CD4-positive, alpha-beta T cell treated with Interleukin-17A for 4 hours (primary cell): ENCODE data around the gene SRP68.
"Not testable (repeated sequence)": the region's sequence is repeated elsewhere in the genome, so short reads cannot be mapped to it uniquely, and the experiment has no call there.

Experiments
- DNase-seq: peaks from one replicate; pipeline ENCODE4 v3.0.0-alpha.2; 2020; ENCODE audit warnings: mixed read lengths

The SRP68 gene

DNA sequence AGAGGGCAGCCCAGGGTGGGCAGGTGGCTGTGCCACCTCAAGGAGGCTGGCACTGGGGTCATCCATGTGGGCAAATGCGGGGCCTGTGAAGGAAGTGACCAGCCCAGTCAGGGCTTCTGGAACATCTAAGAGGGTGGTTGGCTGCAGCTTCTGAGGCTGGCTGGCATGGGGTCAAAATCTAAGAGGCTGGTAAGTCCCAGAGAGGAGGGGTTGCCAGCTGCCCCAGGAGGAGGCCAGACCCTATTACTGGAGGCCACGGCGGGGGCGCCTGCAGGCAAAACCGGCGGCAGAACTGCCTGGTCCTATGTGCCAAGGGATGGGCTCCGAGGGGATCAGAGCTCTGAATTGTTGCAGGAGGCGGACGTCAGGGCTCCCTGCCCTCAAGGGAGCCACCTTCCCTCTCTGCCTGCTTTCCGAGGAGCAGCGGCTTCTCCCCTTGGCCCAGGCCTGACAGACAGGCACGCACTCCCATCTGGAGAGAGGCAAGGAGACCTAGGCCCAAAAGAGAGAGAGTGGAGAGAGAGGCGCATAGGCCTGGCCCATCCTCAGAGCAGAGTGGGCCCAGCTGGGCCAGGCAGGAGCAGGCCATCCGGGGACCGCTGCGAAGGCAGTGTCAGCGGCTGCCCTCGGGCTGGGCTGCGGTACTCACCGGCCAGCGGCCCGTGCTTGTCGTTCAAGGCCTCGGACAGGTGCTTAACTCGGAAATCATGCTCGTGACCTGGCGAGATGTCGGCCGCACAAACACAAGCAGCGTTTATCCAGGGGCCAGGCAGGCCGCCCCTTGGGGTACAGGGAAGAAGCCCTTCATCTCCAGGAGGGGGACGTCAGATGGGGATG, 17.6 kb upstream of the SRP68 start:
- DNase-seq = no peak

DNA sequence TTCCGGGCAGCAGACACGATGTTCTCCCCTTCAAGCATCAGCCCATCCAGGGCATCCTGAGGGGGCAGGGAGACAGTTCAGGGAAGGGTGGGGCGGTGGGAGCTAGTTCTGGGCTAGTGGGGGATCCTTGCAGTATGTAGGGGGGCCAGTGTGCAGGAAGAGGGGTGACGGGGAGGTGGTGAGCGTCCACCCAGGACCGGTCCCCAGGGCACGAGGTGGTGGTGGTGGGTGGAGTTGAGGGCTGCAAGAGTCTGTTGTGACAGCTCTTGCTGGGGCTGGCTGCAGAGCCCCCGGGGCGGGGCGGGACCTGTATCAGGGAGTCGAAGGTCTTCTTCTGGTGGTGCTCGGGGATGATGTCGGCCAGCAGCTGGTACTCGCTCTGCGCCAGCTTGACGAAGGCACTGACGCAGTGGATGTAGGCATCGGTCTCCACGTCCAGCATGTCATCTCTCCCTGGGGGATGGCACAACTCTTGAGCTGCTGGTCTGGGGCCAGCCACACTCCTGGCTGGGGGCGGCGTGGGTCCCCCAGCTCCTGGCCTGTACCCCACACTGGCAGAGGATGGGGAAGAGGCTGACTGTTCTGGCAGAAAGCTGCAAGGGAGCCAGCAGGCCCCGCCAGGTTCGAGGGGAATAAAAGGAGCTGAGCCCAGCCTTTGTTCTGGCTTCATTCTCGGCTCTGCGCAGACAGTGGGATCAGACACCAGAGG, 16.7 kb upstream of the SRP68 start:
- no peak for DNase-seq

DNA sequence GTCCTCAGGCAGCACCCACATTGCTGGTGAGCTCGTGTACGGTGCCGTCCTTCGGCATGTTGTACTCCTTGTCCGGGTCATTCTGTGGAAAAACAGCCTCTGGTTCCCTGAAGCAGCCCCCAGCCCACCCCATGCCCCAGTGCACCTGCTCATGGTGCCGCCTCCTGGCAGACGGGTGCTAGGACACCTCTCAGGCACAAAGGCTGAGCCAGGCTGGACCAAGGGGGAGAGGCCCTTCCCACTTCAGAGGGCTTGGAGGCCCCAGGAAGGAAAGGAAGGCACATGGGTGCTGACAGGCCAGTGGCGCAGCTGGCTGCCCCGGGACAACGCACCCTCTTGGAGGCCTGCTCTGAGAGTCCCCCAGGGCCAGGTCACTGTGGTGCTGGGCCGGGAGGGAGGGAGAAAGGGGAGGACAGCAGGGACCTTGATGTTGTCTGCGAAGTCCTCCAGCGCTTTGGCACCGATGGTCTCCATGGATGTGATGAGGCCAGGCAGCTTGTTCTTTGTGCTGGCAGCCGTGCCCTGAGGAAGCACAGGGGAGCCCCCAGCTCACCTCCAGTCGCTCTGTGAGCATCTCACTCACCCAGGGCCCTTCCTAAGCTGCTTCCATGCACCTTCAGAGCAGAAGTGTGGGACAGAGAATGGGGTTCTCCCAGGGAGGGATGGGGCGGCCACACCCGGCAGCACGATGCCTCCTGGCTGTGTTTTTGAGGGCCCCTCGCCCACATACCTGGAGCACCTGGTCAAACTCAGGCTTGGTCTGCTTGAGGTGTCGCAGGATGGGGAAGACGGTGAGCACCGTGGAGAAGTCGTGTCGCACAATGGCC, 15.9 kb upstream of the SRP68 start:
- no peak for DNase-seq

DNA sequence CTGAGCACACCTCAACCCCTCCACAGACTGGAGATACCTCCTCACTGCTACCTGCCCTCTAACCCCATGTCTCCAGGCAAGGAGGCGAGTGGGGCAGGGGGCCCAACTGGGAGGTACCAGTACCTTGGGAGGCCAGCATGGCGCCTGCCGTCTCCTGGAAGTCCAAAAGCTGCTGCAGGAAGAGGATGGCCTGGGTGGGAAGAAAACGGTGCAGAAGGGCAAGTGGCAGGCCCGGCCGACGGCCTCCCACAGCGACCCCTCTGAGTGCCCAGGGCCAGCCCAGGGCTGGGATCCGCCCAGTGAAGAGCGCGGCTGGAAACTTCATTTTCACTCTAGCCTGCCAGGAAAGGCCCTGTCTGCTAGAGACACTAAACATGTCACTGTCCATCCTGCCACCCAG, 15.2 kb upstream of the SRP68 start:
- no peak for DNase-seq

DNA sequence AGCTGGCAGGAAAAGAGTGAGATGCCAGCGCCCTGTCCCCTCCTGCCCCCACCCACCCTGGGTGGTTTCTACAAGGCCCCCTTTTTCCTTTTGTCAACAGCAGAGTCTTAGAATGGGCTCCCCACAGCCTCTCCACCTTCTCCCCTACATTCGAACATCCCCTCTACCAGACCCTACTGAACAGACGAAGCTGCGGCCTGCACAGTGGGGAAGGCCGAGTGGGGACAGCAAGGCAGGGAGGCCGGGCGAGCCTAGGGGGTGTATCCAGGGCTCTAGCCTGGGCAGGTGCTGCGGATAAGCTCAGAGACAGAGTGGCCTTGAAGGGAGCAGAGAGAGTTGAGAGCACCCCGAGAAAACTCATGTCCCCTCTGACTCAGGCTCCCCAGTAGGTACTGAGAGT, 14.1 kb upstream of the SRP68 start:
- DNase-seq = no peak

DNA sequence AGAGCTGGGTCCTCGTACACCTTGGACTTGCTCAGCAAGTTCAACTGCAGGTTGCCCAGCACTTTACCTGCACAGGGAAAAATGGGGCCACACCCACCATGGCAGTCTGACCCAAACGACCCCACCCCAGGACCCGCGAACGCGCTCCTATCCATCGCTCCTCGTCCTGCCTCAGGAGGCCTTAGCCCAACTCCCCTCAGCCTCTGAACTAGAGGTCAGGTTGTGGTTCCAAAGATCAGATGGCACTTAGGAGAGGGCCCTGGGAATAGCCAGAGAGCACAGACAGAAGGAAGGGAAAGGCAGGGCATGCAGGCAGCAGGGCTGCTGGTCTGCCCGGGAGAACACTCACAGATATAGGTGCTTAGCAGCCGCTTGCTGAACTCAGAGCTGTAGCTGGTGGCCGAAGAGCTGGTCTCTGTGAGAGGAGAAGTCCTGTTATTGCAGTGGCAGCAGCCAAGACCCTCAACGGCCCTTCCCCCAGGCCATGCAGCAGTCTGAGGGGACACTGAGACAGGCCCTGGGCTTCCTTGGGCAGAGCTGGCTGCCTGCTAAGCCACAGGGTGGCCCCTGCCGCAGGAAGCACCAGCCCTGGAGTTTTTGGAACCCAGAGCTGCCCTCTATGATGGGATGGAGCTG, 13.5 kb upstream of the SRP68 start:
- no peak for DNase-seq

DNA sequence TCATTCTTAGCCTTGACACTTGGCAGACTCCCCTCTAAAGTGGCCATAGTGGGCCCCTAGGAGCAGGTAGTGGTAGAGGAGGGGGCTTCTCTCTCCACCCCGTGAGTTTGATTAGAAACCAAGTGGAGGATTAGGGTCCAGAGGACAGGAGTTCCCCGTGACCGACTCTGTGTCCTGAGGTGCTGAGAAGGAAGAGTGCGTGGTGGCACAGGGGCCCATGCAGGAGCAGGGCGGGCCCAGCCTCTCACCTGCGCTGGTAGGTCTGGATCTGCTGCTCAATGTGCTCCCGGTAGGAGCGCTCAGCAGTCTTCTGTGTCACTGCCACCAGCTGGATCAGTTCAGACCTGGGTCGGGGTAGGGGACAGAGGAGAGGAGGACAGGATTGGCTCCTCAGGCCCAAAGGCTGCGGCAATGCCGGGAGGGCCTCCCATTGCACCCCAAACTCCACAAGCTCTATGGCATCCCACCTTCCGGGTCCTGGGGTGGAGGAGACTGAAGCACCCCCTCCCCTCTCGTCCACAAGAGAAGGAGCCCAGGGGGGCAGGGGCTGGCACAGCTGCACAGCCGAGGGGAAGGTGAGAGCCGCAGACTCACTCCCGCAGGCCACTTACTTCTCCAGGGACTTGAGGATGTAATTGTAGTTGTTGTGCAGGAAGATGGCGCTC, 12.9 kb upstream of the SRP68 start:
- no peak for DNase-seq

DNA sequence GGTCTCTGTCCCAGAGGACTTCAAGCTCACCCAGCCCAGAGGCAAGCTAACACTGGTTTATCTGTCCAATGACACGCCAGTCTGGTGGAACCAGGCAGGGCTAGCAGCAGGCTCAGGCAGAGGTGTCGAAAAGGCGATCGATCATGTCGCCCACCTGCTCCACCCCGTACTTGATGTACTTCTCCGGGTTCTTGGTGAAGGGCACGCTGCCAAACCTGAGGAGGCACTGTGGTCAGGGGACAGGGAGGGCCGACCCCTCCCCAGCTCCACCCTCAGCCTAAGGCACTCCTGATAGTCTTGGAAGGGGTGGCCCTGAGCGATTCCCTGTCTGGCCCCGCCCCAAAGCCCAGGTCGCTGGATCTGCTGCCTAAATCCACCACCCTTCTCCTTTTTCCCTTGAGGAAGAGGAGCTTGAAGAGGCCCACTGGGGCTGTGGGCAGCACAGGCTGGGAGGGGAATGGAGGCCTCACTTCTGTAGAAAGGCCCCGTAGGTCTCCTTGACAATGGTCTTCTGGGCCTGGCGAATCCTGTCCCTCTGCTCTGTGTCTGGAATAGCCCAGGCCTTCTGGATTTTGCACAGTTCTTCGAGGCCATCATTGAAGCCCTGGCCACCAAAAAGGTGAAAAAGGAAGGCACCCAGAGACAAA, 11.3 kb upstream of the SRP68 start:
- no peak for DNase-seq

DNA sequence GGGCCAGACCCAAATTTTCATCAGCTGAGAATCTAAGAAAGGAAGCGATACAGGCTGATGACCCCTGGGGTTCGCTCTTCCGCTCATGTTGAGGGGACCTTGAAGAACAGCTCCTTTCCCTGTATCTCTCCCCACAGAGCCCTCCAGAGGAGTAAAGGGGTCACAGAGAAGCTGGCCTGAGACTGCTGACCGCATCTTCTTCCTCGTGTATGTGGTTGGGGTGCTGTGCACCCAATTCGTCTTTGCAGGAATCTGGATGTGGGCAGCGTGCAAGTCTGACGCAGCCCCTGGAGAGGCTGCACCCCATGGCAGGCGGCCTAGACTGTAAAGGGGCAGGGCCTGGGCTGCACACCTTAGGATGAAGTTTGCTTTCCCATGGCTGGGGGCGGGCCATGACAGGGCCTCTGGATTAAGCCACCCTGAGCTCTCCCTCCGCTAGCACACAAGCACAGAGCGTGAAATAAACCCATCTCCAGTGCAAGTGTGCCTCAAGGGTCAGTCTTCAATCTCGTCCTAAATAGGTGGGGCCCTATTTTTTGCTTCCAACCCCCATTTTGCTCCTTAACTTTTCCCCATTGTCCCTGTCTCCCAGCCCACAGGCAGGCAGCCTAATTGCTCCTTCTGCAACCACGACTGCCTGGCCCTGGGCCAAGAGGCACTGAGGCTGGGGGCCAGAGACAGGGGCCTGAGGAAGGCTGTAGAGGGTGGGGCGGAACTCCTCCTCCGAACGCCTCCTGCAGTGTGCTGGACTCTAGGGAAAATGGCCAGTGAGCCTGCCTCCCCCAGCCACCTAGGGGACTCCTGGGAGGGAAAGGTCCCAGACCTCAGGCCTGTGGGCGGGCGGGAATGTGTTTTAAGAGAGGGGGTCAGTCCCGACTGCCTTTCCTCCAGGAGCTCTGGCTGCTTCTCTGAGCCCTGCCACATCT, 10.3 kb upstream of the SRP68 start:
- DNase-seq = no peak

DNA sequence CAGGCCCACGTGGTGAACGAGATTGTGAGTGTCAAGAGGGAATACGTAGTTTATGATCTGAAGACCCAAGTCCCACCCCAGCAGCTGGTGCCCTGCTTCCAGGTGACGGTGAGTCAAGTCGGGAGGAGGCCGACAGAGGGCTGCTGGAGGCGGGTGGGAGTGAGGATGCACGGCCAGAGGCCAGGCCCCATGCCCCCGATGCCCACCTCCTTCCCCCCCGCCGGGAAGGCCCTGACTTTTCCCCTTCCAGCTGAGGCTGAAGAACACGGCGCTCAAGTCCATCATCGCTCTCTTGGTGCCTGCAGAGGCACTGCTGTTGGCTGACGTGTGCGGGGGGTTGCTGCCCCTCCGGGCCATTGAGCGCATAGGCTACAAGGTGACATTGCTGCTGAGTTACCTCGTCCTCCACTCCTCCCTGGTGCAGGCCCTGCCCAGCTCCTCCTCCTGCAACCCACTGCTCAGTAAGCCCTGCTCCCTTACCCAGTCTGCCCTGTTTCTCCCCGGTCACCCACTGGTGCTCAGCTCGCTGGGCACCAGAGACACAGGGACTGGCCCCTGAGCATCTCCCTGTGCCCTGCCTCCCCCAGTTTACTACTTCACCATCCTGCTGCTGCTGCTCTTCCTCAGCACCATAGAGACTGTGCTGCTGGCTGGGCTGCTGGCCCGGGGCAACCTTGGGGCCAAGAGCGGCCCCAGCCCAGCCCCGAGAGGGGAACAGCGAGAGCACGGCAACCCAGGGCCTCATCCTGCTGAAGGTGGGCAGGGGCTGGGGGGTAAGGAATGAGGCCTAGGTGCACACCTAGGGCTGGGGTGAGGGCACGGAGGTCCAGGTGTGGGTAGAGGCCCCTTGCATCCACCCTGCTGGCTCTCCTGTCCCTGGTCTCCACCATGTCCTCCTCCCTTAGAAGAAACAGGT, 9.2 kb upstream of the SRP68 start:
- no peak for DNase-seq

DNA sequence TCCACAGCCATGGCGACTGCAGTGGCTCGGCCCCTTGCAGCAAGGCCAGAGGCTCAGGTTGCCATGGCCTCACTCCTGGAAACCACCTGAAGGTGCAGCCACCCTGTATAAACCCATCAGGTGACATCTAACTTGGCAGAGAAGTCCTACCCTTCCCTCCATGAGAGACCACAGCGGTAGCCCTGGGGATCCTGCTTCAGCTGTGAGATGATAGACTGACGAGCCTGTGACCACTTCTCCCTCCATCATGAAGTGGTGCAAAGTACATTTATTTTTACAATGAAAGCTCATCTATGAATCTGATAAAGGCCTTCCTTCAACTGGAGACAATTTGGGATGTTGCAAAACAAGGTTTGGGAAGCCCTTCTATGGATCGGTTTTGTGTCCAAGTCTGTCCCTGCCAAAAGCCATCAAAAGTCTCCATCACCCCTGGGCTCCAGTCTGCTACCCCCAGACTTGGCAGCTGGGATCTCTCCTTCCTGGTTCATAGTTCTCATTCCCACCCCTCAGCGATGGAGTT, 8.5 kb upstream of the SRP68 start:
- no peak for DNase-seq

DNA sequence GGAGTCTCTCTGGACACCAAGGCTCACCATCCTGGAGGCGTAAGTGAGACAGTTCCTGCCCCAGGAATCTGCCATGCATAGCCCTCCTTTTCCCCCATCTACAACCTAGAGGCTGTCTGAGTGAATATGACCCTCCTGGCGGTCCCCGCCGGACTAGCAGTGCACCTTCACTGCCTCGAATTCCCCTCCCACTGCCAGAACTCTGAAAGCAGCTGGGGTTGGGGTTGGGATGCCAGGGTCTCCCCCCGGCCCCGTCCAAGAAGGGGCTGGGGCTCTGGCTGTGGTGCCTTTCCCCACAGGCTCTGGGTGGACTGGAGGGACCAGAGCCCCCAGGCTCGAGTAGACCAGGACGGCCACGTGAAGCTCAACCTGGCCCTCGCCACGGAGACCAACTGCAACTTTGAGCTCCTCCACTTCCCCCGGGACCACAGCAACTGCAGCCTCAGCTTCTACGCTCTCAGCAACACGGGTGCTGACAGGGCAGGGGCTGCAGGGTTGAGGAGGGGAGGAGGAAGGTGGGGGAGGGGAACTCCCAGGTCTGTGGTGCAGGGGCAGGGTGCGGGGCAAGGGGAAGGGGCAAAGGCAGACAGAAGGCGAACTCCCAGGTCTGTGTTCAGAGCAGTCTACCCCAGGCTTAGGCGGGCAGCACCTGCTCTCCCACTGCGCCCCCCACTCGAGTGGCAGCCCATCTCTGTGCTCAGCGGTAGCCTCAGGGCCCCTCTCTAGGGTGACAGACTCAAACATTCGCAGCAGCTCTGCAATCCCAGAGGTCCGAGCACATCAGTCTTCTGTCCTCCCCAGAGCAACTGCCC, 7.8 kb upstream of the SRP68 start:
- DNase-seq = peak; percentile 26

DNA sequence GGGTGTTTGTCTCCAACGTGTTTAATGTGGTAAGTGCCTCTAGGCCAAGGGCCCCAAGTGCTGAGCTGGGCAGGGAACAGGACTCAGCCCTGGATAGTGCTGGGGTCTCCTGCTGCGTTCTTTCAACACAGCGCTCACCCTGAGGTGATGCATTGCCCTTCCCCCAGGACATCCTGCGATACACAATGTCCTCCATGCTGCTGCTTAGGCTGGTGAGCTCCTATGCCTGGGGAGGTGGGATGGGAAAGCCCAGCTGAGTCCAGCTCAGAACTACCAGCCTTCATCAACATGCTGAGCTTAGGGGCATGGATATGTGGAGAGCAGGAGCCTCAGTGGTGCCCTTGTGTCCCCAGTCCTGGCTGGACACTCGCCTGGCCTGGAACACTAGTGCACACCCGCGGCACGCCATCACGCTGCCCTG, 7.2 kb upstream of the SRP68 start:
- peak; percentile 11 for DNase-seq

DNA sequence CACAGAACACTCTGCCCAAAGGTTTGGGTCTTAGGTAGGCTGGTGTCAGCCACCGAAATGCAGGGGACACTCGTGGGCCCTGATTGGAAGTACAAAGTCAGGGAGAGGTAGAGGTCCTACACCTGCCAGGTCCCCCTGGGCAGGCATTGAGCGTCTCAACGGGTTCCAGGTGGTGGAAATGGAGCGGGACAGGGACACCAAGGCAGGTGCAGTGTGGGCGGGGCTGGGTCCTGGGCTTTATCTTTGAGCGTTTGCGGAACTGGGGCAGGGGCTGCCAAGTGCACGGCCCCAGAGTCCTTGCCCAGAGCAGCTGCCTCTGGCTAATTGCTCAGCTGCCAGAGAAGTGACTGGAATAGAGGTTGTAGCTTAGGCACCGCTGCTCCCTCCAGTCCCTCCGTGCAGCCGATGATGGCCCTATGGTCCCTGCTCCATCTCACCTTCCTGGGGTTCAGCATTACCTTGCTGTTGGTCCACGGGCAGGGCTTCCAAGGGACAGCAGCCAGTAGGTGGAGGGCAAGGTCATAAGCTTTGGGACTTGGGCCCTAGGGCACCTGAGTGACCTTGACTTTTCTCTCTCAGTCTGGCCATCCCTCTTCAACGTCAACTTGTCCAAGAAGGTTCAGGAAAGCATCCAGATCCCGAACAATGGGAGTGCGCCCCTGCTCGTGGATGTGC, 6.7 kb upstream of the SRP68 start, which contains the start of gene ZACN:
Gene ZACN (plus strand): TSS at position 323 of the 675 bp plus-strand sequence. CDS start 83 bp downstream, at position 406.
- DNase-seq = no peak

DNA sequence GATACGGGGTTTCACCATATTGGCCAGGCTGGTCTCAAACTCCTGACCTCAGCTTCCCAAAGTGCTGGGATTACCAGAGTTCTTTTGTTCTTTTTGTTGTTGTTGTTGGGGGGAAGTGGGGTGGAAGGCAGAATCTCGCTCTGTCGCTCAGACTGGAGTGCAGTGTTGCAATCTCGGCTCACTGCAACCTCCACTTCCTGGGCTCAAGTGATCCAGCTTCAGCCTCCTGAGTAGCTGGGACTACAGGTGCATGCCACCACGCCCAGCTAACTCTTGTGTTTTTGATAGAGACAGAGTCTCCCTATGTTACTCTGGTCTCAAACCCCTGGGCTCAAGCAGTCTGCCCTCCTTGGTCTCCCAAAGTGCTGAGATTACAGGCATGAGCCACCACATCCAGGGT, 6.1 kb upstream of the SRP68 start:
- not testable (repeated sequence) for DNase-seq

DNA sequence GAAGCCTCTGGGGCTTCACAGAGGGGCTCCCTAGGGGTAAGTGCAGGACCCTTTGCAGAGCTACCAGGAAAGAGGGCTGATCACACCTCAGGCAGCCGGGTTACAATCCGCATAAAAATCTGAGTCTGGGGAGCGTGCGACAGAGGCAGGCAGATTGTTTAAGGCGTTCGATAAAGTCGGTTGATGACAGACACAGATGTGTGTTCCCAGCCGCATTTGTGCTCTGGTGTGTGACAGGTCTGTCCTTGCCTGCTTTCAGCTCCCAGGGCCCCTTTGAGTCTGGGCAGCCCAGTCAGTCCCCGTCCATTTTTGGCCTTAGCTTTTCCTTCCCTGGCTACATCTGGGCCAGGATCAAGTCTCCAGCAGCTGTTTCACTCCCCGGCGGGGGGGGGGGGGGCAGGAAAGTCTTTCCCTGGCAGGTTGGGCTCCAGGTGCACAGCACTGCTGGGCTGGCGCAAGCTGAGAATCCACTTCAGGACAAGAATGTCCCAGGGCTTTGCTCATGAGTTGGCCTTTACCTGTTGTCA, 5.3 kb upstream of the SRP68 start:
- DNase-seq = no peak
